ENCODE measurements around the gene SIGLEC8. TPM values are rescaled to one million over a fixed set of nuclear protein-coding genes. Genes with fewer than 3 reads are reported as not detected.

SIGLEC8 gene
- total RNA-seq, 1 donor from 2014 or later: not detected

DNA sequence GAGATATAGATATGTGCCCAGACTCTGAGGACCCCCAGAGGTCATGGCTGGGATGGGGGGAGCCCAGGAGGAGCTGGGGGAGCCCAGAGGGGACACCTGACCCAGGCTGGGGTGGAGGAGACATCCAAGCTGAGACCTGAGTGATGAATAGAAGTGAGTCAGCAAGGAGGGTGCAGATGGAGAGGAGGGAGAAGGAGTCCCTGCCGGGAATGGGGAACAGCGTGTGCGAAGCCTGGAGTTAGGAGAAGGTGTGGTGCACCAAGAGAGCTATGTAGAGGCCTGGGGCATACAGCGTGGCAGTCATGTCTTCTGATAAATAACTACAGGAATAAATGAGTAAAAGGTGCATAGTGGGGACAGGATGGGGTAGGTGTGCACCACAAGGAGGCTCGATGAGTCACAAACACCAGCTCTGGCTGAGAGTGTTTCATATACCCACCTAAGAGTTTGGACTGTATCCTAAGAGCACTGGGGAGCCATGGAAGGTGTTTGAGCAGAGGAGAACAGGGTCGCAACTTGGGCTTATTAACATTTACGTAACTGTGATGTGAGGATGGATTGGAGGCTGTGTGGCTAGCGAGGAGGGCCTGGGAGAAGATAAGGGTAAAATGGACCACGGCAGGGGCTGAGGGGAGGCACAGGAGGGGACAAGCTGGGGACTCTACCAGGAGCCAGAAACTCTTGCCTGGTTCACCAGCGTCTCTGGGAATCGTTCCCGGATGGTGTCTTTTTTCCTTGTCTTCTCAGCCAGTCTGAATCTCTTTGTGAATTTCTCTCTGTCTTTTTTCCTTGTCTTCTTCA is 21.5 kb upstream of the SIGLEC8 start:
- no peak overlapping the region for H3K4me3 Mint-ChIP-seq
- H3K36me3 Mint-ChIP-seq (ENCODE audit: low read depth): no peaks in the 10 kb centered on the region
- peaks cover 80% of the 10 kb centered on the region for H3K27me3 Mint-ChIP-seq (ENCODE audit: low read depth)
- TF ChIP-seq CTCF (conservative IDR thresholded peaks at IDR 0.05): no peak
- no peaks in the 10 kb centered on the region for H3K4me1 Mint-ChIP-seq
- H3K9me3 Mint-ChIP-seq: no peaks in the 10 kb centered on the region
- DNase-seq (ENCODE audit: low read depth, low spot score): no peak
- no peak overlapping the region for H3K27ac Mint-ChIP-seq (ENCODE audit: unreplicated experiment)

DNA sequence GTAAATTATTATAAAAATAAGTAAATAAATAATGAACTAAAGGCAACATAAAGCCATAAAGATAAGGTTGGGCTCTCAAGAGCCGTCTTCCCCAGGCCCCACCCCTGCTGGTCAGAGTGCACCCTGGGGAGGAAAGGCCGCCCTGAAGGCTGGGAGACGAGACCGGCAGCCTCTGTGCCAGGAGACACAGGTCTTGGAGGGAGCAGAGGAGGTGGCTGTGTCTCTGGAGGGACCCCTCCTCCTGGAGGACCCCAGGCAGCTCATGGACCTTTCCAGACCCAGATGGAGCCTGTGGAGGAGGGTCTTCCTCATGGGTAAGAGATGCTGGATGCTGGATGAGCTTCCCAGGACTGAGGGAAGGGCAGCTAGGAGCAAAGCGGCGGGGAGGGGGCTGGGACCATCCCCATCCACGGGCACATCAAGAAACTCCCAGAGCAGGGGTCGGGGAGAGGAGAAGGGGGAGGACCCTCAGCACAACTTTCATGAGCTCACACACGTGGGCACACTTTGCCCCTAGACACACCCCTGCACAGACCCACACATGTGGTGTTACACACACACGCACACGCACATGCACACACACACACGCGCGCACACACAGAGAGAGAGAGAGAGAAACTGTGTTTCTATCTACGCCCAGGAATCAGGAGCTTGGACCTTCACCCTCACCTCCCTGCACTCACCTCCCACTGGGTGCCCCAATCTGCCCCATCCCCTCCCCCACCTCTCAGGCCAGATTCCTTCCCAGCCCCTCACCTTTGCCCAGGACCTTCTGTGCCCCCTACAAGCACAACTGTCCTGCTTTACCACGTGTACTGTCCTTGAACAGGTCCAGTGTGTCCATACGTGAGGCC is 20.4 kb upstream of the SIGLEC8 start, which contains the start of gene CEACAM18:
Gene CEACAM18, plus strand, starts transcription at position 159 of the 854 bp plus-strand sequence.
- H3K27me3 Mint-ChIP-seq (ENCODE audit: low read depth): peaks cover 82% of the 10 kb centered on the region
- no peak for TF ChIP-seq CTCF (conservative IDR thresholded peaks at IDR 0.05)
- H3K36me3 Mint-ChIP-seq (ENCODE audit: low read depth): no peaks in the 10 kb centered on the region
- no peak within 1 kb of the TSS for H3K4me3 Mint-ChIP-seq
- H3K27ac Mint-ChIP-seq (ENCODE audit: unreplicated experiment): no peak within 1 kb of the TSS
- no peaks in the 10 kb centered on the region for H3K4me1 Mint-ChIP-seq
- DNase-seq (ENCODE audit: low read depth, low spot score): no peak
- no peaks in the 10 kb centered on the region for H3K9me3 Mint-ChIP-seq

GRCh38 chr19:51477344-51477743 is 19.1 kb upstream of the SIGLEC8 start:
- Mint-ChIP-seq H3K27me3 (ENCODE audit: low read depth) (peaks cover 87% of the 10 kb centered on the region), H3K36me3 (ENCODE audit: low read depth) (no peaks in the 10 kb centered on the region), H3K4me1 (no peaks in the 10 kb centered on the region), H3K27ac (ENCODE audit: unreplicated experiment) (no peak overlapping the region), H3K9me3 (no peaks in the 10 kb centered on the region), H3K4me3 (no peak overlapping the region)
- TF ChIP-seq CTCF (conservative IDR thresholded peaks at IDR 0.05): no peak
- DNase-seq (ENCODE audit: low read depth, low spot score): no peak

GRCh38 chr19:51476164-51476563 is 17.9 kb upstream of the SIGLEC8 start:
- Mint-ChIP-seq H3K27ac (ENCODE audit: unreplicated experiment) (no peak overlapping the region), H3K27me3 (ENCODE audit: low read depth) (peaks cover 85% of the 10 kb centered on the region), H3K4me1 (no peaks in the 10 kb centered on the region), H3K4me3 (no peak overlapping the region), H3K9me3 (no peaks in the 10 kb centered on the region), H3K36me3 (ENCODE audit: low read depth) (no peaks in the 10 kb centered on the region)
- TF ChIP-seq CTCF (conservative IDR thresholded peaks at IDR 0.05): no peak
- DNase-seq (ENCODE audit: low read depth, low spot score): no peak

GRCh38 chr19:51473009-51473707 is 14.9 kb upstream of the SIGLEC8 start:
- Mint-ChIP-seq H3K9me3 (no peaks in the 10 kb centered on the region), H3K4me1 (no peaks in the 10 kb centered on the region), H3K36me3 (ENCODE audit: low read depth) (no peaks in the 10 kb centered on the region), H3K27ac (ENCODE audit: unreplicated experiment) (no peak overlapping the region), H3K4me3 (no peak overlapping the region), H3K27me3 (ENCODE audit: low read depth) (peaks cover 82% of the 10 kb centered on the region)
- TF ChIP-seq CTCF (conservative IDR thresholded peaks at IDR 0.05): peak; percentile 85
- DNase-seq (ENCODE audit: low read depth, low spot score): peak; percentile 83

All from neural crest cell (in vitro differentiated cells).